Right atrium auricular region (tissue), 2 donors: ENCODE measurements around the gene ODAD2. TPM values are rescaled to one million over a fixed set of nuclear protein-coding genes. Genes with fewer than 3 reads are reported as not detected.

Source experiments
- DNase-seq: peaks from one replicate; pipeline ENCODE4 v3.0.0-alpha.2; 2019; ENCODE audit warnings: low spot score
- H3K27ac ChIP-seq, 2 donors: fragments of 200-600 bp; sonication (generic); 1 replicate in 1 of 2; 2 replicates in 1 of 2; pipeline ENCODE4 v1.5.1; 2016 to 2019
- H3K27me3 ChIP-seq, 2 donors: fragments of 200-600 bp; sonication (generic); one replicate each; pipeline versions ENCODE4 v1.5.1 to v1.6.0; 2017 to 2019
- H3K36me3 ChIP-seq: fragments of 200-600 bp; sonication (generic); one replicate; pipeline ENCODE4 v1.5.1; 2016
- H3K4me1 ChIP-seq, 2 donors: fragments of 200-600 bp; sonication (generic); one replicate each; pipeline versions ENCODE4 v1.5.1 to v1.6.0; 2017 to 2019
- H3K4me3 ChIP-seq, 2 donors: fragments of 200-600 bp; sonication (generic); 1 replicate in 1 of 2; 2 replicates in 1 of 2; pipeline ENCODE4 v1.5.1; 2017 to 2019; ENCODE audit warnings: mild to moderate bottlenecking in 1 of 2, moderate library complexity in 1 of 2
- H3K9me3 ChIP-seq, 2 donors: fragments of 200-600 bp; sonication (generic); one replicate each; pipeline ENCODE4 v1.5.1; 2019
- CTCF ChIP-seq, 2 donors: fragments of 200-600 bp; sonication (generic); IDR thresholded peaks; one replicate each; pipeline ENCODE4 v1.5.1; 2019; ENCODE audit warnings: antibody characterized with exemption in 2 of 2
- total RNA-seq, 2 donors: library from RNA; depleted of rRNA; stranded (reverse); fragments of >200 nt; gene quantifications; one replicate each; pipeline ENCODE4 v1.1.0, GENCODE V29; 2016

ODAD2 gene
- total RNA-seq, 2 donors from 2014 or later: 0.08 to 0.15 TPM

GRCh38 chr10:27819781-27820531, 178.9 kb downstream of the ODAD2 start:
- H3K36me3 ChIP-seq: no peaks in the 10 kb centered on the region
- DNase-seq: no peak
- H3K27me3 ChIP-seq: no peaks in the 10 kb centered on the region
- peaks cover 0 to 9% of the 10 kb centered on the region in 2 donors for H3K4me1 ChIP-seq
- H3K4me3 ChIP-seq: no peak overlapping the region
- peaks cover 0 to 9% of the 10 kb centered on the region in 2 donors for H3K9me3 ChIP-seq
- H3K27ac ChIP-seq: peak overlapping the region; percentile 46 to 63
- TF ChIP-seq CTCF (IDR thresholded peaks at IDR 0.05): no peak

DNA sequence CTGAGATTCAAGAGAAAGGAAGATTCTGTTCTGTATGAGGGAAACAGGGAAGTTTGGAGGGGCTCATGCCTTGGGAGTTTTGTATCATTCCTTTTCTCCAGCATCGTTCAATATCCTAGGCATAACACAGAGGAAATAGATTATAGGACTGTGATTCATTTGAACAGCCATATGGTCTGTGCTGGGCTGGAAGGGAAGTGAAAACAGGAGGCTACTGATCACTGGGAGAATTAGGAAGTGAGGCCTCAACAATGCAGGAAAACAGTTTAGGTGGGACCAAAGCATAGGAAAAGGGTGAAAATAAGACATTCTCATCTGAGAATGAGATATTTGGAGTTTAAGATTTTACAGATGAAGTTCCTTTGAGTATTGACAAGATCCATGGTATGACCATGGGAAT, 182.6 kb downstream of the ODAD2 start:
- peaks cover 0 to 9% of the 10 kb centered on the region in 2 donors for H3K4me1 ChIP-seq
- no peak for TF ChIP-seq CTCF (IDR thresholded peaks at IDR 0.05)

GRCh38 chr10:27815846-27816245, 183.0 kb downstream of the ODAD2 start:
- peaks cover 0 to 9% of the 10 kb centered on the region in 2 donors for H3K4me1 ChIP-seq

More for the DNA sequence above, 182.6 kb downstream of the ODAD2 start:
- Histone ChIP-seq H3K9me3 (no peaks in the 10 kb centered on the region), H3K27ac (no peak overlapping the region), H3K4me3 (no peak overlapping the region), H3K27me3 (no peaks in the 10 kb centered on the region), H3K36me3 (no peaks in the 10 kb centered on the region)
- DNase-seq: no peak

GRCh38 chr10:27815261-27815660, 183.6 kb downstream of the ODAD2 start:
- no peaks in the 10 kb centered on the region for H3K9me3 ChIP-seq
- peaks cover 0 to 6% of the 10 kb centered on the region in 2 donors for H3K4me1 ChIP-seq
- H3K27me3 ChIP-seq: no peaks in the 10 kb centered on the region
- TF ChIP-seq CTCF (IDR thresholded peaks at IDR 0.05): no peak
- no peak overlapping the region for H3K27ac ChIP-seq
- H3K4me3 ChIP-seq: no peak overlapping the region
- no peak for DNase-seq
- no peaks in the 10 kb centered on the region for H3K36me3 ChIP-seq

More at GRCh38 chr10:27815846-27816245, 183.0 kb downstream of the ODAD2 start:
- Histone ChIP-seq H3K27ac (no peak overlapping the region), H3K36me3 (no peaks in the 10 kb centered on the region), H3K27me3 (no peaks in the 10 kb centered on the region), H3K9me3 (no peaks in the 10 kb centered on the region), H3K4me3 (no peak overlapping the region)
- TF ChIP-seq CTCF (IDR thresholded peaks at IDR 0.05): no peak
- no peak for DNase-seq

- Histone ChIP-seq H3K4me1 (no peaks in the 10 kb centered on the region), H3K27ac (no peak overlapping the region), H3K9me3 (no peaks in the 10 kb centered on the region), H3K4me3 (no peak overlapping the region), H3K36me3 (no peaks in the 10 kb centered on the region), H3K27me3 (no peaks in the 10 kb centered on the region)
- DNase-seq: no peak
- TF ChIP-seq CTCF (IDR thresholded peaks at IDR 0.05): no peak
These were observed 193.7 kb downstream of the ODAD2 start for GRCh38 chr10:27805180-27805579.

- H3K27me3 ChIP-seq: no peaks in the 10 kb centered on the region
- DNase-seq: no peak
- no peak overlapping the region for H3K27ac ChIP-seq
- TF ChIP-seq CTCF (IDR thresholded peaks at IDR 0.05): no peak
- no peaks in the 10 kb centered on the region for H3K4me1 ChIP-seq
- no peaks in the 10 kb centered on the region for H3K9me3 ChIP-seq
- no peaks in the 10 kb centered on the region for H3K36me3 ChIP-seq
- no peak overlapping the region for H3K4me3 ChIP-seq
These were observed 194.7 kb downstream of the ODAD2 start for GRCh38 chr10:27804136-27804535.
